ENCODE measurements around the gene SLC8A3.

- TF ChIP-seq POLR2A (IDR thresholded peaks at IDR 0.05) = no peak
- TF ChIP-seq, protein P1, sequence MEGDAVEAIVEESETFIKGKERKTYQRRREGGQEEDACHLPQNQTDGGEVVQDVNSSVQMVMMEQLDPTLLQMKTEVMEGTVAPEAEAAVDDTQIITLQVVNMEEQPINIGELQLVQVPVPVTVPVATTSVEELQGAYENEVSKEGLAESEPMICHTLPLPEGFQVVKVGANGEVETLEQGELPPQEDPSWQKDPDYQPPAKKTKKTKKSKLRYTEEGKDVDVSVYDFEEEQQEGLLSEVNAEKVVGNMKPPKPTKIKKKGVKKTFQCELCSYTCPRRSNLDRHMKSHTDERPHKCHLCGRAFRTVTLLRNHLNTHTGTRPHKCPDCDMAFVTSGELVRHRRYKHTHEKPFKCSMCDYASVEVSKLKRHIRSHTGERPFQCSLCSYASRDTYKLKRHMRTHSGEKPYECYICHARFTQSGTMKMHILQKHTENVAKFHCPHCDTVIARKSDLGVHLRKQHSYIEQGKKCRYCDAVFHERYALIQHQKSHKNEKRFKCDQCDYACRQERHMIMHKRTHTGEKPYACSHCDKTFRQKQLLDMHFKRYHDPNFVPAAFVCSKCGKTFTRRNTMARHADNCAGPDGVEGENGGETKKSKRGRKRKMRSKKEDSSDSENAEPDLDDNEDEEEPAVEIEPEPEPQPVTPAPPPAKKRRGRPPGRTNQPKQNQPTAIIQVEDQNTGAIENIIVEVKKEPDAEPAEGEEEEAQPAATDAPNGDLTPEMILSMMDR (IDR thresholded peaks at IDR 0.05) = no peak
These were observed 184.0 kb downstream of the SLC8A3 start for GRCh38 chr14:70004791-70005190.
